8988T (cell line): Measurements from ENCODE around the gene AGBL3.
"Not testable (repeated sequence)": the region's sequence is repeated elsewhere in the genome, so short reads cannot be mapped to it uniquely, and the experiment has no call there.

Source experiments
- DNase-seq: peaks from one replicate; pipeline ENCODE4 v3.0.0; 2011

AGBL3 gene

GRCh38 chr7:135170274-135170997 is 184.1 kb downstream of the AGBL3 start, which contains the start of gene CYREN:
Gene CYREN, minus strand, starts transcription at chr7:135170707. Its CDS starts 1,785 bp downstream, at chr7:135168922.
- DNase-seq, result peak; percentile 88

GRCh38 chr7:135170998-135171481 is 184.7 kb downstream of the AGBL3 start:
- not testable (repeated sequence) for DNase-seq

GRCh38 chr7:135171581-135172291 is 185.4 kb downstream of the AGBL3 start:
- not testable (repeated sequence) for DNase-seq

GRCh38 chr7:135173916-135174315 is 187.6 kb downstream of the AGBL3 start:
- not testable (repeated sequence) for DNase-seq

- DNase-seq, result no peak
These were observed 188.6 kb downstream of the AGBL3 start for GRCh38 chr7:135174941-135175340.

GRCh38 chr7:135175931-135176330 is 189.6 kb downstream of the AGBL3 start:
- no peak for DNase-seq

- DNase-seq, result no peak
These were observed 190.9 kb downstream of the AGBL3 start for GRCh38 chr7:135177028-135177696.

GRCh38 chr7:135178364-135178763 is 192.1 kb downstream of the AGBL3 start:
- no peak for DNase-seq

GRCh38 chr7:135179321-135179925 is 193.1 kb downstream of the AGBL3 start:
- no peak for DNase-seq

GRCh38 chr7:135180122-135180521 is 193.8 kb downstream of the AGBL3 start:
- no peak for DNase-seq

GRCh38 chr7:135181261-135181928 is 195.1 kb downstream of the AGBL3 start:
- no peak for DNase-seq

GRCh38 chr7:135181929-135182678 is 195.8 kb downstream of the AGBL3 start:
- DNase-seq, result no peak

- no peak for DNase-seq
These were observed 197.2 kb downstream of the AGBL3 start for GRCh38 chr7:135183478-135183877.

GRCh38 chr7:135184254-135184841 is 198.0 kb downstream of the AGBL3 start:
- DNase-seq, result no peak
